T-helper 2 cell (primary cell): Measurements from ENCODE around the gene GRIN3A.

Source experiments
- DNase-seq, 5 experiments: peaks; one replicate each; pipeline versions ENCODE4 v3.0.0 to v3.0.0-alpha.2; 2012 to 2022

GRIN3A gene

DNA sequence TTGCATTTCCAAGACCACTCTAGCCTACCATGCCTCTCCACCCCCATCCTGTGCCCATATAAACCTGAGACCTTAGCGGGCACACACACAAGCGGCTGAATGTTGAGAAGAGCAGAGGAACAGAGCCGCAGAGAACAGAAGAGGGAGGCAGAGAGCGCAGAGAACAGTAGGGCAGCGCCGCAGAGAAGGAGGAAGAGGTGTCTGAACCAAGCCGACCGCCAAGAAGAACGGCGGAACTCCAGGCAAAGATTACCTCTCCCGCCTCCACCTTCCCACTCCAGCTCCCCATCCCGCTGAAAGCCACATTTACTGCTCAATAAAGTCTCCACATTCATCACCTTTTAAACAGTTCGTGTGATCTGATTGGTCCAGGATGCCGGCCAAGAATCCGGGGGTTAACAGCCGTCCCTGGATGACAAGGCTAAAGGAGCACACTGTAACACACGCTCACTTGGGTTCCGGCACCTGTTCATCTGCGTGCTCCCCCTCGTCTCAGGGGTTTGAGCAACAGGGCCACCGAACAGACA is 33.2 kb downstream of the GRIN3A start:
- peak in 1 of 5 experiments; percentile 42 for DNase-seq

DNA sequence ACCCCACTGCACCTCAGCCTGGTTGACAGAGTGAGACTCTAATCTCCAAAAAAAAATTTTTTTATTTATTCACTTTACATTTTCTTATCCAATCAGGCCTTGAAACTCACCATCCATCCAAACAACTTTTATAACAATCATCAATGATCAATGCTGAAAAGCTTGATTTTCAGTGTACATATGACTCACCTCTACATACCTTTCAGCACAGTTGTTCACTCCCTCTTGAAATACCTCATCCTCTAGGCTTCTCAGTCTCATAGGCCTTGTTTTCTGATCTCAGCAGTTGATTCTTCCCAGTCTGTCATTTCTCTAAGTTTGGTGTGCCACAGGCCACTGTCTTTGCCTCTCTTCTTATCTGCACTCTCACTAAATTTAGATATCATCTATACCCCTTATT is 36.2 kb downstream of the GRIN3A start:
- no peak for DNase-seq

GRCh38 chr9:101693546-101694336 is 44.7 kb downstream of the GRIN3A start:
- no peak for DNase-seq

GRCh38 chr9:101691657-101692056 is 46.8 kb downstream of the GRIN3A start:
- no peak for DNase-seq

GRCh38 chr9:101689039-101689438 is 49.4 kb downstream of the GRIN3A start:
- no peak for DNase-seq

GRCh38 chr9:101684665-101685064 is 53.8 kb downstream of the GRIN3A start:
- DNase-seq, result no peak

- DNase-seq, result no peak
Observed at GRCh38 chr9:101683236-101683635, 55.2 kb downstream of the GRIN3A start.

DNA sequence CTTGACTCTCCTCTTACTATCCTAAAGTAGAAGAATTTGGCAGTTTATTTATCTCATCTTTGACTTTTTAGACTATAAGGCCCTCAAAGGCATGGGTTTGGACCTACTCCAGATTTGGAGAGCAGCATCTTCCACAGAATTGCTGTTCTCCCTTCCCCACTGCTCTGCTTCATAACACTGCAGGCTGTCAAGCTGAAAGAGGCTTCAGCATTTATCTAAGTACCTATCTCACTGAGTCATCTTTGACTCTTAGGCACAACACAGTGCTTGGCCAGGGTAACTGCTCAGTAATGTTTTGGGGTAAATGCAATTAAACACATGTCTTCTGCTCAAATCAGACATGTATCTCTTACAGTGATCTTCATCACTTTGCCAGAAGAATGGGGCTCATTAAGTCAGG is 60.6 kb downstream of the GRIN3A start:
- peak in 1 of 5 experiments; percentile 18 for DNase-seq

DNA sequence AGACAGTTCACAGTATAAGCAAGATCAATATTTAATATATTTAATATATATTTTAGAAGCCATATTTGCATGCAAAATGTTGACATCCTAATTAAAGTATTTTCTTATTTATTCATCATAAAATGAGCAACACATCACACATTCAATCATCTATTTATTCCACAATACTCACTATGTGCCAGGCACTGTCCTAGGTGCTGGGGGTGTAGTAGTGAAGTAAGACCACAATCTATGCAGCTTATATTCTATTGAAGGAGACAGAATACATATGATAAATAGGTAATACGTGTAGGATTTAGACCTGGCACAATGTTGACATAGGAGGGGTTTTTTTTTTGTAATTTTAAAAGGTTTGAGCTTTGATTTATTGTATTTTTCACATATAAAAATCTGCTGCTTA is 63.1 kb downstream of the GRIN3A start:
- DNase-seq, result no peak

- DNase-seq, result no peak
Observed at GRCh38 chr9:101674165-101674564, 64.3 kb downstream of the GRIN3A start.

GRCh38 chr9:101673642-101674041 is 64.8 kb downstream of the GRIN3A start:
- DNase-seq, result no peak

DNA sequence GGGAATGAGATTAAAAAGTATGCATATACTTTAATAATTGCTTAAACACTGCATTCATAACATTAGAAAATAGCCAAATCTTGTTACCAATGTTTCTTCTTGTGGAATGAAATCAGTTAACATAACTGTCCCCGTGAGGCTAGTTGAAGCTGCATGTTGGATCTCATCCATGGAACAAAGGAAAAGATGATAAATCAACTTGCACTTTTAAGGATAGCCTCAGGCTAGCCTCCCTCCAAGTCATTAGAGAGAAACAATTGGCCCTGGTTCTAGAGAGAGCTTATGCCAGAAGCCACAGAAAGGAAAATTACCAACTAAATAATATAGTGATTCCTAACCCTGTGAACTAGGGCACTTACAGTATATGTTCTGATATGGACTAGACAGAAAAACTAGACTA is 66.9 kb downstream of the GRIN3A start:
- no peak for DNase-seq

GRCh38 chr9:101668421-101668820 is 70.0 kb downstream of the GRIN3A start:
- no peak for DNase-seq

DNA sequence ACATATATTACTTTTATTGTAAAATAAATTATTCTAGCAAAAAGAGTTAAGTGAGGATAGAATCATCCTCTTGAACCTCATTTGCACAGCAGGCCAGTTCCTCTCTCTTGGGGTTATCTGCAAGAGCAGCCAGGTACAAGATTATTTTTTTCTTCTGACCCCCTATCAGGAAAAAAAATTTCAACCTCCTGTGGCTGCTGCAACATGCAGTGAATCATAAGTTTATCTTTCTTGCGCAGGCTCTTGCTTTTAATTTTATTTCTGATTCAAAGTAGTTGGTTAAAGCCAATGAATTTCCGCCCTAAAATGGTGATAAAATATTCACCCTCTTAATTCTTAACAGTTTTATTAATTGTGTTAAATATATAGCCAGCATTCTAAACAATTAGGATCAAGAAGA is 74.0 kb downstream of the GRIN3A start:
- DNase-seq, result no peak

GRCh38 chr9:101652601-101653175 is 85.8 kb downstream of the GRIN3A start:
- DNase-seq, result no peak

DNA sequence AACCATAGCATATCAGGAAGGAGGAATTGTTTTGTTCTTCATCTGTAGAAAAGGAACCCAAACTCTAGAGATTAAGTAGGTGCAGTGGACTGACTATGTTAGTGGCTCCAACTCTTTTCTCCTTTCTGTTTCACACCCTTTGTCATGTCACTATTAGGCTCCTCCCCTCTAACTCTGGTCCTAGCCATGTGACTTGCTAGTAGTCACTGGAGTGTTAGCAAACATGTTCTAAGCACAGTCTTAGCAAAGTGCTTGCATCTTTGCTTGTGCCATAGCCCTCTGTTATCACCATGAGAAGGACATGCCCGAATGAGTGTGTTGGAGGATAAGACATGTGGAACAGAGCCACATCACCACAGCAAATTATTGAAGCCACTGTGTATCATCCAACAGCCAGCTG is 88.3 kb downstream of the GRIN3A start:
- DNase-seq, result no peak

GRCh38 chr9:101648493-101648892 is 90.0 kb downstream of the GRIN3A start:
- no peak for DNase-seq

DNA sequence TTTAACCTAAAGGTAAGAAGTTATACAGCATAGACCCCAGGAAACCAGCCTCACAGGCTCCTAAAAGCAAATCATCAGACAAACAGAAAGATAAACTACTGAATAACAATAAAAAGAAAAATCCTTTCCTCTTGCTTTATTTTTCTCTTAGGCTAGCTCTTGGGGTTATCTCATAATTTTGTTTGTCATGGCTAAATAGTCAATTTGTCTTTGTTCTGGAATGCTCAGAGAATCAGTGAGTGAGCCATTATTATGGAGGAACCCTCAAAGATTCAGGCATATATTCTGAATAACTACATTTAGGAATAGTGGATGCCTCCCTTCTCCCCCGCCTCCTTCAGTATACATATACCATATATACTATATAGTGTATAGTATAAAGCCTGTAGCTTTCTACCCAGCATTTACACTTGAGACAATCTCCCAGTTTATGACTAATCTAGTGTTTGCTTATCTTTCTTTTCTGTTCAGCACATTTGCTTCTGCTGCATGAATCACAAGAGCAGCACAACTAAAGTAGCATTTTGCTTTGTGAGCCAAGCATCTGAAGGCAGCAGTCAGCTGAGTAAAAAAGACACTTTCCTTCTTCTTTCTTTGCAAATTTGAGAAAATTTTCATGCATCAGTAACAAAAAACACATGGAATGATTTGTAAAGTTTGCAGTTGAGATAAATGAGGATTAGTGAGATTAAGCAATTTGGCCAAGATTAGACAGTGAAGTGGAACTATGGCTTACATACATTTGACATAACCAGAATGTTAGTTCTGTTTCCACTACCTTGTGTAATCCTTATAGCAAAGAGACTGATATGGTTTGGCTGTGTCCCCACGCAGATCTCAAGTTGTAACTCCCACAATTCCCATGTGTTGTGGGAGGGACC is 98.4 kb downstream of the GRIN3A start:
- DNase-seq, result no peak

DNA sequence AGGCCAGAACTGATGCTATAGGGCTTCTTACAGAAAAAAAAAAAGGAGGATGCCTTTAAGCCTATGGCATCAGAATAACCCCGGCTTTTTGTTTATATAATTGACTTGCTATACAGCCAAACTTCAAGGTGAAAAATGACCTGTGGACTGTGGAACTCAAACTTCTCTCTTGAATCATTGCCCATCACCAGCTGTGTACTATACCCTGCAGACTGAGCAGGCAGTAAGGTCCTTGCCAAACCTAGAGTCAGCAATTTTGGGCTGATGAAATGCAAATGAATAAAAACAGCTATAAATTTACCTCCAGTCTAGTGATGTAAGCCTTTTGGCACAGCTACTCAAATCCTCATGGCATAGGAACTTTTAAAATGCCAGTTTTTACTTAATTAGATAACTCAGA is 99.1 kb downstream of the GRIN3A start:
- no peak for DNase-seq

- no peak for DNase-seq
Observed at GRCh38 chr9:101636247-101636646, 102.2 kb downstream of the GRIN3A start.

GRCh38 chr9:101635473-101635872 is 103.0 kb downstream of the GRIN3A start:
- no peak for DNase-seq

- DNase-seq, result no peak
Observed at GRCh38 chr9:101634741-101635409, 103.6 kb downstream of the GRIN3A start.

- DNase-seq, result no peak
Observed at GRCh38 chr9:101632611-101633010, 105.8 kb downstream of the GRIN3A start.
